GM18505 (cell line): ENCODE results near the gene CRADD.

ENCODE experiments used
- ATAC-seq: cut with Tn5 transposase; IDR thresholded peaks from one replicate; pipeline ENCODE4 v1.9.1; 2021; ENCODE audit not compliant: unreplicated experiment
- POLR2A ChIP-seq: IDR thresholded peaks from 4 replicates; pipeline ENCODE4 v1.6.1; 2011; ENCODE audit warnings: borderline replicate concordance; ENCODE audit not compliant: insufficient read depth, insufficient read length; ENCODE audit errors: extremely low read depth

The CRADD gene

GRCh38 chr12:93741659-93742109 lies 64.5 kb downstream of the CRADD start:
- ATAC-seq, result peak; percentile 27

DNA sequence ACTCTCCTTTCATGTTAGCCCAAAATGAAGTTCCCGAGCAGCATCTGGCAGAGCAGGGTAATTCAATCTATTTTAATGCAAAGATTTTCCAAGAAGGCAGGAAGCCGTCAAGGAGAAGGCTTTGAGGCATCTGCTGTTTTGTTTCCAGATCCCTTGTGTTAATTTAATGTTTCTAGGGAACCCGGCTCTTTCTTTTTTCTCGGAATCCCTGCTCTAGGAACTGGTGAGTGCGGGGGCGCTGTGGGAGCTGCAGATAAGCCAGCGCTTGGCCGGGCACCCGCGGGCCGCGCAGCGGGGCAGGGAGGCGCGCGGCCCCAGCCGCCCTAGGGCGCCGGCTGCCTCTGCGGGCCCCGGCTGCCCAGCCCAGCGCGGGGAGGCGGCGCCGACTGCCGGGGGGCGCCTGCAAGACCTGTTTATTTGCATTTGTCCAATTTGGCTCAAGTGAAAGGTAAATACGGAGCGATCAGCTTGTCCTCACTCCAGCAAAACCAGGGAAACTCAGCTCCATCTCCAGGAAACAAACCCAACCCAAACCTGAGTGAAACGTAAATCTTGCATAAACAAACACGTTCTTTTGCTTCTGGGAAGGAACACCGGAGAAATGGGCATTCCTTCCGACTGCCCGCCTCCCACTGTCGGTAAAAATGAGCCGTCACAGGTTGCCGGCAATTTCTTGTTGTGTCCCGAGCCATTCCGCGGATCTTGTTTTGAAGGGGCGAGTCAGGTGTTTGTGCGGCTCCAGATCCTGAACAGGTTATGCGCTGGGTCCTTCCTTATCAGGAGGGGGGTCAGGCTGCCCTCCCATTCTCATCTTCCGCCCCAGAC lies 65.1 kb downstream of the CRADD start:
- no peak for TF ChIP-seq POLR2A
- peak; percentile 89 for ATAC-seq

More at GRCh38 chr12:93741659-93742109, 64.5 kb downstream of the CRADD start:
- TF ChIP-seq POLR2A, result no peak

DNA sequence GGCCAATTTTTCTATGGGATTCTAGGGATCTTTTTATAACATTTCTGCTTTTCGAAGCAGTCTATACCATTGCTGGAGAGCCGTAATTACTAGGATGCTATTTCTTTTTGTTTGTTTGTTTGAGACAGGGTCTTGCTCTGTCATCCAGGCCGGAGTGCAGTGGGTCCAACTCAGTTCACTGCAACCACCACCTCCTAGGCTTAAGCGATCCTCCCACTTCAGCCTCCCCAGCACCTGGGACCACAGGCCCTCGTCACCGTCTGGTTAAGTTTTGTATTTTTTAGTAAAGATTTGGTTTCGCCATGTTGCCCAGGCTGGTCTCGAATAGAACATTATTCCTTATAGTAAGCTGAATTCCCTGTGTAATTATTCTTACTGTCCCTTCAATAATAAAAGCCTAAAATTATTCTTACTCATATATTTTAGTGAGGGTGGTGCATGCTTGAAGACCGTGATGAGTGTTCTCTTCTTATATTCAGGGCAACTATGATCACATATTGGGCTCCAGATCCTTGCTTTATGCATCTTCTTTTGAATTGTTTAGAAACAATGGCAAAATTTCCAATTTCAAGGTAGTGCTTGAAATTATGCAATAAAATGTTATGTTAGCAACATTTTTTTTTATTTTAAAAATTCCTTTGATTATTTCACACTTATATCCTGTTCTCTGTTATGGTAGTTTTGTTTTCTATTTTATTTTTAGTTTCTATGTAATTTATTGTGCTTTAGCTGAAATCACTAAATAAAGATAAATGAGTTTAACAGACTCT lies 66.2 kb downstream of the CRADD start:
- no peak for ATAC-seq
- TF ChIP-seq POLR2A, result no peak

- no peak for TF ChIP-seq POLR2A
Measured at GRCh38 chr12:93743999-93744689, 67.0 kb downstream of the CRADD start.

DNA sequence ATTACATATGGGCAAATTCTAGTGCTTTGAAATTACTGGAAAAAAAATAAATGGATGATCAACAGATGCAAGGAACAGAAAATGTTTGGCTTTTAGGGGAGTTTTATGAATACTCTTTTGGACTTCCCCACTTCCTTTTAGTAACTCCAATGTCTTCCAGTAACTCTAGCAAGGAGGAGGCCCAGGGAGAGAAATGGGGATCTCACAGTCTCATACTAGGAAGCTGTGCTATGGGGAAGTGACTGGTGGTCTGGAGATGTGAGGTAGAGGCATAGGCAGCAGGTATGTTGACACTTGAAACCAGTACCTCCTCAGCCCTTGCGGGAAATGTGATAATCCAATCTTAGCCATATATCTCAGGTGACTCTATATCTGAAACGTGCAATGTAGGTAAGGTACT lies 68.1 kb downstream of the CRADD start:
- no peak for ATAC-seq

More at GRCh38 chr12:93743999-93744689, 67.0 kb downstream of the CRADD start:
- no peak for ATAC-seq

GRCh38 chr12:93746572-93747168 lies 69.5 kb downstream of the CRADD start:
- no peak for TF ChIP-seq POLR2A
- no peak for ATAC-seq

More for the DNA sequence above, 68.1 kb downstream of the CRADD start:
- no peak for TF ChIP-seq POLR2A

- no peak for ATAC-seq
Measured at GRCh38 chr12:93748672-93749383, 71.7 kb downstream of the CRADD start.

DNA sequence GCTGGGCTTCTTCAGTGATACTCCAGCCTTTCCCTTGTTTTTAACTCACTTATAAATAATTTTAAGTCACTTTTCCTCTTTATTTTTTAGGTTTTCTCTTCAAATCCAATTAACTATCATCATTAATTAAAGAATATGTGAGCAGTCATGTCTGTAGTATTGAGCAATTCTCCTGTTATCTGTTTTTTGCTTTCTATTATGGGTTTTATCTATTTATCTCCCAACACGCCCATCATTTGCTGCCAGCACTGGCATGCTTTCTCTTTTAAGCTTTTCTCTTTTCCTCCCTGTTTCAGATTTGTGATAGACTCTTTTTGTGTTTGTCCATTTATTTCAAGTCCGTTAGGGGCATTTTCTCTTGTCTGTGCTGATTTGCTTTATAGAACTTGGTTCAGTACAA lies 72.3 kb downstream of the CRADD start:
- no peak for TF ChIP-seq POLR2A
- no peak for ATAC-seq

More at GRCh38 chr12:93748672-93749383, 71.7 kb downstream of the CRADD start:
- no peak for TF ChIP-seq POLR2A

GRCh38 chr12:93750056-93750455 lies 72.9 kb downstream of the CRADD start:
- ATAC-seq, result no peak
- no peak for TF ChIP-seq POLR2A

DNA sequence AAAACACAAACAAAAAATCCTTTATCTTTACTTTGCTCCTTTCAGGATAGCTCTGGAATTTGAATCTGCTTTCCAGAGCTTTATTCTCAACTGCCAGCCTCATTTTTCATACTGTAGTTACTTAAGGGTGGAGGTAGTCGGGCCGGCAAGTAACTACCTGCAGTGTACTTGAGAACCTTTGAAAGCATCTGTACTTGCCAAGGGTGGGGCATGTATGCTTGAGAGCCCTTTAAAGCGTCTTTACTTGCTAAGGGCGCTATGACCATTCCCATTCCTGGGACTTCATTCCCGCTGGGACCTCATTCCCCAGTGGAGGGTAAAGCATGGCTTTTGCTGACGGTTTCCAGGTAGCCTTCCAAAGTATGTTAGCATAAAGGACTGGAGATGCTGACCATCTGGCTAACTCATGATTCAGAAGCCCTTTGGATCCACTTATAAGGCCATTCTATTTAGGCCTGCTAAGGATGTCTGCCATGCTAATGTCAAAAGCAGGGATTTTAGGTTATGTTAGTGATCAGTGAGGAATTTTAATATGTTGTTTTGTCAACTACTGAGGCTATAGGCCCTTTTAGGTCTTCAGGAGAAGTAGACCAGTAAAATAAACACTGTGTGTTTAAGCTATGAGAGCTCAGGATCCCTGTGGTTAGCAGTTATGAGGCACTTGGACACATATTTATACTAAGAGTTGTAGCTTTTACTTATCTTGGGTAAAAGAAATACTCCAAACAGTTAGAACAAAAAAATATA lies 74.9 kb downstream of the CRADD start:
- ATAC-seq, result no peak
- TF ChIP-seq POLR2A, result no peak

- no peak for ATAC-seq
- TF ChIP-seq POLR2A, result no peak
Measured at GRCh38 chr12:93753285-93753684, 76.1 kb downstream of the CRADD start.
